Activated naive CD8-positive, alpha-beta T cell treated with anti-CD3 and anti-CD28 coated beads, Interleukin-2, amount 50 U/mL, for 24 hours (primary cell): ENCODE measurements around the gene TMEM72.

Source experiments
- ATAC-seq: fragments of 150-1000 bp; cut with Tn5 transposase; one replicate; pipeline ENCODE4 v1.10.0; 2021
- DNase-seq: peaks from one replicate; pipeline ENCODE4 v3.0.0; 2021
- H3K27ac Mint-ChIP-seq: one replicate; pipeline ENCODE4 v1.8.0; 2021; ENCODE audit warnings: mild to moderate bottlenecking, mixed read lengths
- H3K27me3 Mint-ChIP-seq: one replicate; pipeline ENCODE4 v1.8.0; 2021; ENCODE audit warnings: mixed read lengths
- H3K36me3 Mint-ChIP-seq: one replicate; pipeline ENCODE4 v1.8.0; 2021; ENCODE audit warnings: low read depth, mixed read lengths
- H3K4me1 Mint-ChIP-seq: one replicate; pipeline ENCODE4 v1.8.0; 2021; ENCODE audit warnings: mixed read lengths
- H3K4me3 Mint-ChIP-seq: one replicate; pipeline ENCODE4 v1.8.0; 2021; ENCODE audit warnings: mild to moderate bottlenecking, moderate library complexity, mixed read lengths
- H3K9me3 Mint-ChIP-seq: one replicate; pipeline ENCODE4 v1.8.0; 2021; ENCODE audit warnings: mixed read lengths

TMEM72 gene

DNA sequence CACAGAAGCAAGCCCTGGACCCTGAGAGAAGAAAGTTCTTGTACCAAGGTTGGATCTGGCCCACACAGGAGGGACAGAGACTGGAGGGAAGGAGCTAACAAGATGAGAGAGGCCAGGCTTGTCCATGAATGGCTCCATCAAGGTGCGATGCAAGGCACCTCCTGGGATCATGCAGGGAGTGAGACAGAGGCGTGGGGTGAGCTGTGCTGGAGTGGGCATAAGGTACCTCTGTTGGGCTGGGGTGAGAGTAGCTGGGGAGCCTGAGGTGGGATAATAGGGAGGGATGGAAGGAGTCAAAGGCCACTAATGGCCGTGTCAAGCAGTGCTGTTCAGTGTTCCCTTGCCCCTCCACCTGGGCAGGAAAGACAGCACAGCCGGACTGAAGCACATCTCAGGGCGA, 9.9 kb downstream of the TMEM72 start:
- Mint-ChIP-seq H3K4me3 (no peak overlapping the region), H3K27me3 (no peaks in the 10 kb centered on the region)
- ATAC-seq = no peak

DNA sequence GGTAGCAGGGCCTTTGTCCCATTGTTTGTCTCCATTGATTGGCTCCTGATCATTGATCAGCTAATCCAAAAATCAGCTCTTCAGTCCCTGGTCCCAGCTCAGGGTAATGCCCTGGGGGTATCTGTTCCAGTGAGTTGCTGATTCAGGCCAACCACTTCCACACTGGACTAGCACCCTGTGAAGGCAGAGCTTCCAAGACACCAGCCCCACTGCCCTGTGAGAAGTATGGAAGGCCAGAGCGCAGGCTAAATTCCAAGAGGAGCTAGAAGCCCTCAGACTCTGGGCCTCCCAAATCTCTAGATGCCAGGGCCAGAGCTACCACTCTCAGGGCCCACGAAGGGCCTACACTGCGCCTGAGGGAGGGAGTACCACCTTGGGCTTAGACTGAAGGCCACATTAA, 10.4 kb downstream of the TMEM72 start:
- ATAC-seq (no peak), DNase-seq (no peak)
- H3K27me3 Mint-ChIP-seq = no peaks in the 10 kb centered on the region
- H3K27ac Mint-ChIP-seq = no peak overlapping the region
- no peaks in the 10 kb centered on the region for H3K4me1 Mint-ChIP-seq
- H3K36me3 Mint-ChIP-seq = no peaks in the 10 kb centered on the region
- H3K4me3 Mint-ChIP-seq = no peak overlapping the region
- no peaks in the 10 kb centered on the region for H3K9me3 Mint-ChIP-seq

More for the DNA sequence above, 9.9 kb downstream of the TMEM72 start:
- no peak for DNase-seq
- Mint-ChIP-seq H3K9me3 (no peaks in the 10 kb centered on the region), H3K27ac (no peak overlapping the region), H3K4me1 (no peaks in the 10 kb centered on the region), H3K36me3 (no peaks in the 10 kb centered on the region)

- H3K27ac Mint-ChIP-seq = no peak overlapping the region
- H3K36me3 Mint-ChIP-seq = no peaks in the 10 kb centered on the region
- no peaks in the 10 kb centered on the region for H3K27me3 Mint-ChIP-seq
- H3K4me1 Mint-ChIP-seq = no peaks in the 10 kb centered on the region
- ATAC-seq (no peak), DNase-seq (no peak)
- H3K9me3 Mint-ChIP-seq = no peaks in the 10 kb centered on the region
- no peak overlapping the region for H3K4me3 Mint-ChIP-seq
Measured at GRCh38 chr10:44922021-44922420, 10.9 kb downstream of the TMEM72 start.

- H3K9me3 Mint-ChIP-seq = no peaks in the 10 kb centered on the region
- H3K4me1 Mint-ChIP-seq = no peaks in the 10 kb centered on the region
Measured at GRCh38 chr10:44922796-44923545, 11.8 kb downstream of the TMEM72 start.

DNA sequence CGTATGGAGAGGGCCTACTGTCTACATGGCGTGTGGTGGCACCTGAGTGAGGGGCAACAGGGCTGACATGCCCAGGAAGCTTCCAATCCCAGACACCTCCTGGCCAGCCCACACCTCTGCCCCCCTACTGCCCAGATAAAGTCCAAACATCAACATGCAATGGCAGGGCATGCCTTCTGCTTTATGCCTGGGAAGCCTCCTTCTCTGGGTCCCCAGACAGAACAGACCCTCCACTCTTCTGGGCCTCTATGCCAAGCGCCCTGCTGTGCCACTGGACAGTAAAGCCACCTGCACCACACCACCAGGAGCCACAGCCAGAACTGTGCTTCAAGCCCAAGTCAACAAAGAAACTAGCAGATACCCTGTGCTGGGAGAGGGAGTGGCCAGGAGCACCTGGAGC, 12.5 kb downstream of the TMEM72 start:
- Mint-ChIP-seq H3K4me1 (no peaks in the 10 kb centered on the region), H3K9me3 (no peaks in the 10 kb centered on the region), H3K27ac (no peak overlapping the region), H3K4me3 (no peak overlapping the region), H3K27me3 (no peaks in the 10 kb centered on the region), H3K36me3 (no peaks in the 10 kb centered on the region)
- ATAC-seq (no peak), DNase-seq (no peak)

More at GRCh38 chr10:44922796-44923545, 11.8 kb downstream of the TMEM72 start:
- H3K27me3 Mint-ChIP-seq = no peaks in the 10 kb centered on the region
- no peak overlapping the region for H3K27ac Mint-ChIP-seq
- no peaks in the 10 kb centered on the region for H3K36me3 Mint-ChIP-seq
- no peak for ATAC-seq
- no peak overlapping the region for H3K4me3 Mint-ChIP-seq
- DNase-seq = no peak

GRCh38 chr10:44924261-44925040, 13.3 kb downstream of the TMEM72 start:
- DNase-seq (no peak), ATAC-seq (no peak)
- Mint-ChIP-seq H3K27ac (no peak overlapping the region), H3K36me3 (no peaks in the 10 kb centered on the region), H3K27me3 (no peaks in the 10 kb centered on the region), H3K9me3 (no peaks in the 10 kb centered on the region), H3K4me1 (no peaks in the 10 kb centered on the region), H3K4me3 (no peak overlapping the region)

GRCh38 chr10:44925224-44925623, 14.1 kb downstream of the TMEM72 start:
- Mint-ChIP-seq H3K27me3 (no peaks in the 10 kb centered on the region), H3K9me3 (no peaks in the 10 kb centered on the region), H3K36me3 (no peaks in the 10 kb centered on the region), H3K27ac (no peak overlapping the region), H3K4me1 (no peaks in the 10 kb centered on the region), H3K4me3 (no peak overlapping the region)
- ATAC-seq (no peak), DNase-seq (no peak)

DNA sequence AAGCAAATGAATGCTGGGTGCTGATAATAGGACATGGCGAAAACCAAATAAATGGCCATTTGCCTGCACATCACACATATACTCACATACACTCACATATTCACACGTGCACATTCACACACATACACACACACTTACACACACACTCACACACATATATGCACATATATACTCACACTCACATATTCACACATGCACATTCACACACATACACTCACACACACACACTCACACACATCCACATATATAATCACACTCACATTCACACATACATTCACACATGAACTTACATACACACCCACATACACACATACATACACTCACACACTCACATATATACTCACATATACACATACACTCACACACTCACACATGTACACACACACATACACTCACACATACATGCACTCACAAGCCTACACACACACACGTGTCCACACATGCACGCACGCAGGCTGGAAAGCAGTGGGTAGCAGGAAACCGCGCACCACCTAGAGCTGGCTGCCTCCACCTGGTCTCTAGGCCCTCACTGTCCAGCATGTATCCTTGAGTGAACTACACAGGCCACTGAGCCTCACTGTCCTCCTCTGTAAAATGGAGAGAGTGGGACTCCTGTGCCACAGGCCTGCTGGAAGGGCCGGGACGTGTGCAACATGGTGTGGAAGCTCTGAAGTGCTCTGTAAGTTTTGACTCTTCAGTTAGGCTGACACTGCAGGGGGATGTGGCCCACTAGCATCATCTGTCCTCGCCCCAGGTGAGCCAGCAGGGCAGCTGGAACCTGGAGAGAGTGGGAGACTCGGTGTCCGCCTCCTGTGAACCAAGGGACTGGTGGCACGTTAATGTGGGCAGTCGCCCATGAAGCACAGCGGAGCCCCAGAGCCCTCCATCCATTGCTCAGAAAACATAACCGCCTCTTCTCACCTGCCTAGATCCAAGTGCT, 14.9 kb downstream of the TMEM72 start:
- Mint-ChIP-seq H3K27me3 (no peaks in the 10 kb centered on the region), H3K9me3 (no peaks in the 10 kb centered on the region), H3K4me3 (no peak overlapping the region), H3K4me1 (no peaks in the 10 kb centered on the region), H3K27ac (no peak overlapping the region), H3K36me3 (no peaks in the 10 kb centered on the region)
- ATAC-seq (no peak), DNase-seq (no peak)

GRCh38 chr10:44926751-44927351, 15.7 kb downstream of the TMEM72 start:
- Mint-ChIP-seq H3K27me3 (no peaks in the 10 kb centered on the region), H3K4me3 (no peak overlapping the region), H3K4me1 (no peaks in the 10 kb centered on the region), H3K36me3 (no peaks in the 10 kb centered on the region), H3K9me3 (no peaks in the 10 kb centered on the region), H3K27ac (no peak overlapping the region)
- no peak for DNase-seq
- ATAC-seq = no peak

DNA sequence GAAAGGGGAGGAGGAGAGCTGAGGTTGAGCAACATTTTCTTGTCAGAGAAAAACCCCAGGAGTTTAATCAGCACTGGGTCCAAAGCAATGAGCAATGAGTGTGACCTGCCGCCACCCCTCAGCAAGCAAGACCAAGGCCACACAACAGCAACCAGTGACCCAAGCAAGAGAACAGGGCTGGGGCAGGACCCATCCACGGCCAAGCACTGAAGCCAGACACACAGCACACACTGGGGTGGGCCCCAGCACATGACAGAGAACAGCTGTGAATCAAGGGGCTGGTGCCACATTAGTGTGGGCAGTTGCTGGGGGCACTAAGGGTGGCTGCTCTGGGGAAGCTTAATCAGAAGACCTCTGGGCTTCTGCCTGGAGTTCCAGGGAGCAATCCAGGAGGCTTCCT, 16.2 kb downstream of the TMEM72 start:
- no peaks in the 10 kb centered on the region for H3K4me1 Mint-ChIP-seq
- H3K36me3 Mint-ChIP-seq = no peaks in the 10 kb centered on the region
- no peaks in the 10 kb centered on the region for H3K9me3 Mint-ChIP-seq
- H3K27me3 Mint-ChIP-seq = no peaks in the 10 kb centered on the region
- ATAC-seq = no peak
- H3K4me3 Mint-ChIP-seq = no peak overlapping the region
- DNase-seq = no peak
- H3K27ac Mint-ChIP-seq = no peak overlapping the region

DNA sequence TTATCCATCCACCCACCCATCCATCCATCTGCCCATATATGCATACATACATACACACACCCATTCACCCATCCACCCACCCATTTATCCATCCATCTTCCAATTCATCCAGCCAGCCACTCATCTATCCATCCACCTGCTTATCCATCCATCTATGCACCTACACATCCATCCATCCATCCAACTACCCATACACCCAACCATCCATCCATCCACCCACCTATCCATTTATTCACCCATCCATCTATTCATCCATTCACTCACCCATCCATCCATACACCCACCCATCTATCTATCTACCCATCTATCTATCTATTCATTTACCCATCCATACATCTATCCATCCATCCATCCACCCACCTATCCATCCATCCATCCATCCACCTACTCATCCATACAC, 17.3 kb downstream of the TMEM72 start:
- Mint-ChIP-seq H3K9me3 (no peaks in the 10 kb centered on the region), H3K36me3 (no peaks in the 10 kb centered on the region), H3K4me3 (no peak overlapping the region), H3K4me1 (no peaks in the 10 kb centered on the region), H3K27ac (no peak overlapping the region), H3K27me3 (no peaks in the 10 kb centered on the region)
- ATAC-seq = no peak
- DNase-seq = no peak

- no peak for ATAC-seq
- peaks cover 3% of the 10 kb centered on the region for H3K4me1 Mint-ChIP-seq
- no peak overlapping the region for H3K4me3 Mint-ChIP-seq
- H3K27ac Mint-ChIP-seq = no peak overlapping the region
- DNase-seq = no peak
- H3K27me3 Mint-ChIP-seq = peaks cover 2% of the 10 kb centered on the region
- no peaks in the 10 kb centered on the region for H3K36me3 Mint-ChIP-seq
- H3K9me3 Mint-ChIP-seq = no peaks in the 10 kb centered on the region
Measured at GRCh38 chr10:44929356-44930255, 18.5 kb downstream of the TMEM72 start.

- H3K27me3 Mint-ChIP-seq = peaks cover 2% of the 10 kb centered on the region
- DNase-seq = no peak
- no peaks in the 10 kb centered on the region for H3K36me3 Mint-ChIP-seq
- H3K4me1 Mint-ChIP-seq = peaks cover 6% of the 10 kb centered on the region
- H3K27ac Mint-ChIP-seq = no peak overlapping the region
- ATAC-seq = no peak
- H3K4me3 Mint-ChIP-seq = no peak overlapping the region
- H3K9me3 Mint-ChIP-seq = no peaks in the 10 kb centered on the region
Measured at GRCh38 chr10:44930904-44931620, 19.9 kb downstream of the TMEM72 start.
